HCT116 (cell line): ENCODE measurements around the gene LRFN3. TPM values are rescaled to one million over a fixed set of nuclear protein-coding genes. Genes with fewer than 3 reads are reported as not detected.

ENCODE experiments used
- ATAC-seq: fragments of 200-7000 bp; cut with Tn5 transposase; 2 replicates; pipeline ENCODE4 v1.9.1; 2020; ENCODE audit warnings: mild to moderate bottlenecking, moderate library complexity
- BruUV-seq: library from RNA; stranded (reverse); fragments of 400-500 nt; replicated peaks from 2 replicates; lab custom pipeline; 2021; lab: Mats Ljungman, UMichigan
- CTCF ChIA-PET: fragments of 300-600 bp; sonication (Branson Sonifier 250); formaldehyde crosslinking; loops from one replicate; lab custom pipeline; 2021; ENCODE audit warnings: antibody characterized with exemption; lab: Charles Lee
- POLR2A ChIA-PET: fragments of 300-600, 350-600 bp; sonication (Branson Sonifier 250); formaldehyde crosslinking; loops from one replicate; lab custom pipeline; 2021; ENCODE audit warnings: antibody characterized with exemption; lab: Charles Lee
- RAD21 ChIA-PET, 2 experiments: fragments of 300-600 bp; sonication (Branson Sonifier 250); formaldehyde crosslinking; loops; one replicate each; lab custom pipeline; 2023; ENCODE audit warnings: low total read pairs in 2 of 2; ENCODE audit not compliant: uncharacterized antibody in 2 of 2, unreplicated experiment in 2 of 2, low non-redundant PET in 1 of 2; lab: Charles Lee
- DNase-seq: peaks from one replicate; pipeline ENCODE4 v3.0.0-alpha.2; 2010; ENCODE audit warnings: low read depth, low spot score
- H2AFZ ChIP-seq: fragments of 200-600 bp; shearing (Covaris generic), sonication (generic); 2 replicates; pipeline ENCODE4 v1.6.1; 2017; ENCODE audit warnings: low read depth, mixed run types, mixed read lengths, antibody characterized with exemption, low read length; ENCODE audit not compliant: poor library complexity, severe bottlenecking
- H3K27ac ChIP-seq: 2 replicates; pipeline ENCODE4 v1.5.1; 2012; ENCODE audit warnings: low read depth, low read length
- H3K27me3 ChIP-seq: fragments of 200-600 bp; sonication (generic); 2 replicates; pipeline ENCODE4 v1.6.1; 2016; ENCODE audit warnings: mixed run types, low read length, mixed read lengths; ENCODE audit not compliant: insufficient read depth
- H3K36me3 ChIP-seq, 2 experiments: fragments of 200-500 bp in 1 of 2; fragments of 200-600 bp in 1 of 2; sonication (Bioruptor generic) in 1 of 2; sonication (generic) in 1 of 2; 2 replicates each; pipeline versions ENCODE4 v1.5.1 to v1.6.1; 2014 to 2016; ENCODE audit warnings: low read length in 2 of 2, inconsistent platforms in 1 of 2, mixed read lengths in 1 of 2, mixed run types in 1 of 2; ENCODE audit not compliant: insufficient read depth in 2 of 2, control insufficient read depth in 1 of 2
- H3K4me1 ChIP-seq, 2 experiments: fragments of 200-600 bp in 1 of 2; sonication (generic) in 1 of 2; 2 replicates each; pipeline versions ENCODE4 v1.5.1 to v1.6.1; 2012 to 2017; ENCODE audit warnings: low read length in 2 of 2, inconsistent platforms in 1 of 2, mild to moderate bottlenecking in 1 of 2, mixed read lengths in 1 of 2, mixed run types in 1 of 2, moderate library complexity in 1 of 2; ENCODE audit not compliant: insufficient read depth in 2 of 2, control insufficient read depth in 1 of 2
- H3K4me2 ChIP-seq: fragments of 200-600 bp; sonication (generic); 2 replicates; pipeline ENCODE4 v1.6.1; 2017; ENCODE audit warnings: mixed run types, low read length, mixed read lengths
- H3K4me3 ChIP-seq, 2 experiments: fragments of 200-600 bp in 1 of 2; sonication (generic) in 1 of 2; replicated peaks in 1 of 2; 2 replicates each; pipeline ENCODE4 v1.5.1; 2011 to 2016; ENCODE audit warnings: low read length in 2 of 2, control low read depth in 1 of 2, low read depth in 1 of 2, mild to moderate bottlenecking in 1 of 2, mixed read lengths in 1 of 2, mixed run types in 1 of 2
- H3K79me2 ChIP-seq: fragments of 200-600 bp; sonication (generic); 2 replicates; pipeline ENCODE4 v1.6.1; 2017; ENCODE audit warnings: mild to moderate bottlenecking, mixed run types, low read length, moderate library complexity, mixed read lengths; ENCODE audit not compliant: insufficient read depth
- H3K9ac ChIP-seq: fragments of 200-600 bp; sonication (generic); 2 replicates; pipeline ENCODE4 v1.6.1; 2016; ENCODE audit warnings: low read length, mixed read lengths
- H3K9me2 ChIP-seq: fragments of 200-600 bp; sonication (generic), shearing (Covaris generic); 2 replicates; pipeline ENCODE4 v1.6.1; 2017; ENCODE audit warnings: mixed run types, mild to moderate bottlenecking, moderate library complexity; ENCODE audit not compliant: insufficient read depth
- H3K9me3 ChIP-seq, 2 experiments: fragments of 200-500 bp in 1 of 2; fragments of 200-600 bp in 1 of 2; sonication (Bioruptor generic) in 1 of 2; sonication (generic) in 1 of 2; 2 replicates each; pipeline ENCODE4 v1.6.1; 2014 to 2017; ENCODE audit warnings: low read length in 2 of 2, mixed read lengths in 2 of 2, inconsistent platforms in 1 of 2, low read depth in 1 of 2, mild to moderate bottlenecking in 1 of 2, mixed run types in 1 of 2, moderate library complexity in 1 of 2; ENCODE audit not compliant: control insufficient read depth in 1 of 2, insufficient read depth in 1 of 2
- H4K20me1 ChIP-seq: fragments of 200-600 bp; sonication (generic), shearing (Covaris generic); 2 replicates; pipeline ENCODE4 v1.6.1; 2017; ENCODE audit warnings: mixed run types, mild to moderate bottlenecking, moderate library complexity; ENCODE audit not compliant: insufficient read depth
- ATF3 ChIP-seq: IDR thresholded peaks from 2 replicates; pipeline ENCODE4 v1.6.1; 2012
- CBX3 ChIP-seq: IDR thresholded peaks from 2 replicates; pipeline ENCODE4 v1.6.1; 2012; ENCODE audit warnings: low read depth
- CEBPB ChIP-seq: IDR thresholded peaks from 2 replicates; pipeline ENCODE4 v1.6.1; 2012; ENCODE audit warnings: low read depth
- CTCF ChIP-seq, 3 experiments: fragments of 200-600 bp in 1 of 3; sonication (generic) in 1 of 3; IDR thresholded peaks in 2 of 3; conservative IDR thresholded peaks in 1 of 3; 2 replicates each; pipeline ENCODE4 v1.5.1; 2012 to 2017; ENCODE audit warnings: low read depth in 2 of 3, low read length in 2 of 3, antibody characterized with exemption in 1 of 3, borderline replicate concordance in 1 of 3, control low read depth in 1 of 3, mild to moderate bottlenecking in 1 of 3, mixed read lengths in 1 of 3, mixed run types in 1 of 3, moderate library complexity in 1 of 3; ENCODE audit not compliant: insufficient read depth in 1 of 3
- EGR1 ChIP-seq: IDR thresholded peaks from 2 replicates; pipeline ENCODE4 v1.6.1; 2012; ENCODE audit warnings: low read depth
- EZH2 ChIP-seq: fragments of 200-600 bp; sonication (generic); IDR thresholded peaks from 2 replicates; pipeline ENCODE4 v1.6.1; 2017; ENCODE audit warnings: antibody characterized with exemption, mixed run types
- FOSL1 ChIP-seq: IDR thresholded peaks from 2 replicates; pipeline ENCODE4 v1.6.1; 2012; ENCODE audit warnings: low read depth
- JUND ChIP-seq: IDR thresholded peaks from 2 replicates; pipeline ENCODE4 v1.6.1; 2012
- MAX ChIP-seq: IDR thresholded peaks from 2 replicates; pipeline ENCODE4 v1.6.1; 2012
- POLR2A ChIP-seq: IDR thresholded peaks from 2 replicates; pipeline ENCODE4 v1.7.0; 2011; ENCODE audit warnings: borderline replicate concordance; ENCODE audit not compliant: insufficient read depth, insufficient read length; ENCODE audit errors: extremely low read depth
- POLR2AphosphoS5 ChIP-seq: IDR thresholded peaks from 2 replicates; pipeline ENCODE4 v1.6.1; 2011; ENCODE audit warnings: mild to moderate bottlenecking, low read depth, low read length, moderate library complexity
- RAD21 ChIP-seq: IDR thresholded peaks from 2 replicates; pipeline ENCODE4 v1.6.1; 2012; ENCODE audit warnings: low read depth, mild to moderate bottlenecking
- SIN3A ChIP-seq: IDR thresholded peaks from 2 replicates; pipeline ENCODE4 v1.6.1; 2012; ENCODE audit warnings: low read depth
- SP1 ChIP-seq: IDR thresholded peaks from 2 replicates; pipeline ENCODE4 v1.6.1; 2012; ENCODE audit warnings: low read depth
- TCF7L2 ChIP-seq: IDR thresholded peaks from 2 replicates; pipeline ENCODE4 v1.7.0; 2011; ENCODE audit warnings: borderline replicate concordance, inconsistent platforms; ENCODE audit not compliant: insufficient read depth, insufficient read length; ENCODE audit errors: extremely low read depth
- YY1 ChIP-seq: IDR thresholded peaks from 2 replicates; pipeline ENCODE4 v1.6.1; 2011; ENCODE audit warnings: low read length, low read depth, moderate library complexity, mild to moderate bottlenecking; ENCODE audit not compliant: insufficient replicate concordance; ENCODE audit errors: extremely low read depth
- ZFX ChIP-seq: fragments of 450-650 bp; IDR thresholded peaks from 2 replicates; pipeline ENCODE4 v1.6.1; 2017
- ZNF274 ChIP-seq: fragments of 200-500 bp; sonication (Bioruptor generic); IDR thresholded peaks from 2 replicates; pipeline ENCODE4 v1.6.1; 2014; ENCODE audit warnings: mild to moderate bottlenecking, low read depth, low read length, inconsistent platforms
- intact Hi-C: fragments of 100-400 bp; cut with micrococcal nuclease; formaldehyde crosslinking; loops from 2 replicates; pipeline ENCODE4 v1.10.0; 2022
- total RNA-seq: library from RNA; stranded (reverse); gene quantifications from one replicate; pipeline ENCODE4 v1.2.1, GENCODE V29; 2021; ENCODE audit not compliant: unreplicated experiment

The LRFN3 gene
- total RNA-seq, 1 experiment from 2014 or later: 18.8 TPM

GRCh38 chr19:35946203-35946602, 10.0 kb downstream of the LRFN3 start:
- no peaks in the 10 kb centered on the region for H4K20me1 ChIP-seq
- BruUV-seq: no TSS peak
- H3K27me3 ChIP-seq: no peaks in the 10 kb centered on the region
- CTCF ChIA-PET: interaction anchor here (1.2 kb wide), 1 partner anchor 23 kb away, joined by 4 read pairs; no protein-coding TSS in a partner anchor
- intact Hi-C loops: no loop called here
- ATAC-seq: no peak
- POLR2A ChIA-PET: no interaction called here
- H3K9me2 ChIP-seq: no peaks in the 10 kb centered on the region
- no peak for DNase-seq
- RAD21 ChIA-PET: no interaction called here
- H3K36me3 ChIP-seq: no peaks in the 10 kb centered on the region; a peak in 2 of 4 replicates
- no peak overlapping the region for H3K9ac ChIP-seq
- no peak overlapping the region for H3K4me2 ChIP-seq
- no peak for TF ChIP-seq ZNF274
- TF ChIP-seq ZFX: no peak
- no peak for TF ChIP-seq MAX
- no peak for TF ChIP-seq ATF3
- no peak for TF ChIP-seq CTCF (IDR thresholded peaks at IDR 0.05 in 2 of 3, conservative IDR thresholded peaks at IDR 0.05 in 1 of 3; ENCODE audit: borderline replicate concordance in 1 of 3, insufficient read depth in 1 of 3, low read depth in 2 of 3, low read length in 2 of 3)
- no peak for TF ChIP-seq FOSL1
- TF ChIP-seq SIN3A: no peak
- TF ChIP-seq POLR2A: no peak
- no peak for TF ChIP-seq TCF7L2
- no peak for TF ChIP-seq YY1
- no peak for TF ChIP-seq POLR2AphosphoS5
- TF ChIP-seq RAD21: no peak
- no peak for TF ChIP-seq CBX3
- no peak for TF ChIP-seq EZH2
- TF ChIP-seq EGR1: no peak
- no peak for TF ChIP-seq CEBPB
- TF ChIP-seq SP1: no peak
- no peak for TF ChIP-seq JUND
- H3K4me3 ChIP-seq: no peak overlapping the region
- H3K79me2 ChIP-seq: no peaks in the 10 kb centered on the region
- H2AFZ ChIP-seq: no peak overlapping the region
- no peak overlapping the region for H3K27ac ChIP-seq
- no peaks in the 10 kb centered on the region for H3K9me3 ChIP-seq
- H3K4me1 ChIP-seq: peaks cover 0 to 5% of the 10 kb centered on the region in 2 experiments; a peak in 2 of 4 replicates
